Inferior parietal cortex (tissue), 1 donor: Measurements from ENCODE around the gene PRIMA1.

Source experiments
- DNase-seq: peaks from one replicate; pipeline ENCODE4 v3.0.0-alpha.2; 2016; ENCODE audit errors: extremely low spot score

Gene PRIMA1

GRCh38 chr14:93676416-93676958 is 111.8 kb downstream of the PRIMA1 start:
- no peak for DNase-seq

DNA sequence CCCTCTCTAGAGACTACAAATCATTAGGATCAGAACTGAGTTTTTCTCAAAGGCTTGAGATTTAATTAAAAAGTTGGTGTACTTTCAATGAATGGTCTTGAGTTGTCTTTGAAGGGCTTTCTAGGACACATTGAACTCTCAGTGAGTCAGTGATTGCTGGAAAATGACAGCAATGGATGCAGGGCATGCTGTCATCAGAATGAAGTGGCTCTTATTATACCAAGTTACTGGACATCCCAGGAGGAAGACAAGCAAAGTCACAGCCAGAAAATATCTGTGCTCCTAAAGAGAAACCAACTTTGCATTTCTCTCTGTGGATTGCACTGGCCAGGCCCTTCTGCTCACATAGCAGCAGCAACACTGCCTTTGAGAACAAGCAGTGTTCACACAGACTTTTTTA is 112.6 kb downstream of the PRIMA1 start:
- no peak for DNase-seq

DNA sequence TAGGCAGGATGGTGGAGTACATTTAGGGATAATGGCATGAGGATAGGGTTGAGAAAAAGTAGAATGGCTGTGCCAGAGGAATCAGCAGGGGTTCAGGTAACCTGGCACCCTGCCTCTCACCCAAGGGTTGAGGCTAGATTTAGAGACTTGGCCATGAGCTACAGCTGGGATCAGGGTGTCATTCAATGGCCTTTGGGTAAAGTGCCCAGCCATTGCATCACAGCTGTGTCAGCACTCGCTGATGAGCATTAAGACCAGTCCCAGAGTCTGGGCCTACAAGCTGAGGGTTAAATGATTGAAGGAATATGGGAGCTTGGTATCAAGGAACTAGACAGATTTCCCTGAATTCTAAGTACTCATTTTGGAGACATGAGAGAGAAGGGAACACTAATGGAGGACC is 113.9 kb downstream of the PRIMA1 start:
- DNase-seq, result no peak

DNA sequence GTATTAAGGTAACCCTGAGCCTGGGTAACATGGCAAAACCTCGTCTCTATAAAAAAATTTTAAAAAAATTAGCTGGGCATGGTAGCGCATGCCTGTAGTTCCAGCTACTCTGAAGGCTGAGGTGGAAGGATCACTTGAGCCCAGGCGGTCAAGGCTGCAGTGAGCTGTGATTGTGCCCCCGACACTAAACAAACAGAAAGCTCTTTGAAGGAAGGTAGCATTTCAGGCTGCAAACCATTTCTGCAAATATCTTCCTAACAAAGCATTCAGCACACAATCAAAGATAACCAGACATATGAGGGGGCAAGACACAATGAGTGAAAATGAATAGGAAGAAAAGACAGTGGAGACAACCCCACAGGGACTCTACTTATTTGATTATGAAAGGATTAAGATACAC is 118.7 kb downstream of the PRIMA1 start:
- DNase-seq, result no peak
